Measurements from ENCODE around the gene MAGI1. TPM values are rescaled to one million over a fixed set of nuclear protein-coding genes. Genes with fewer than 3 reads are reported as not detected.

The MAGI1 gene
- polyA plus RNA-seq, 3 donors: not detected

DNA sequence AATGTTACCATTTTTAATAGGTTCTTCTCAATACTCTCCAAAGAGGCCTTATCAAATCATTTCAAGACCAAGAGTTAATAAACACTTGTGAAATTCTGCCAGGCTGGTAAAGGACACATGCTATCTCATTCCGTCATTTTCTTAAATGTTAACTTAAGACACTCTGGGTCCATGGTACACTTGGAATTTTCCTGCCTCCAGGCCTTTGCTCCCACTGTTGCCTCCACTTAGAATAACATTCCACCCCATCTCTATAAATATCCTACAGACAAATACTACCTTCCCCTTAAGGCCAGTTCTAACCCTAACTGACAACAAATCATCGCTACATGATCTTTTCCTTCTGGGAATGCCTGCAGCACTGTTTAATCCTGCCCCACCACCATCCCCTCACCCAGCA is 24.1 kb downstream of the MAGI1 start:
- Histone ChIP-seq H3K4me2 (replicated peaks; ENCODE audit: extremely low read depth, low read length, poor library complexity, severe bottlenecking) (no peak overlapping the region), H4K20me1 (ENCODE audit: insufficient read depth, low read length) (no peaks in the 10 kb centered on the region), H3K9ac (ENCODE audit: insufficient read depth, low read length, poor library complexity, severe bottlenecking) (no peak overlapping the region), H3K4me1 (ENCODE audit: control insufficient read depth in 1 of 2, insufficient read depth in 2 of 2, low read length in 2 of 2) (no peaks in the 10 kb centered on the region), H3K27ac (ENCODE audit: low read depth in 1 of 2, low read length in 2 of 2) (no peak overlapping the region), H3K9me3 (replicated peaks in 1 of 2; ENCODE audit: control insufficient read depth in 1 of 2, insufficient read depth in 1 of 2, low read length in 2 of 2) (no peaks in the 10 kb centered on the region), H3K4me3 (replicated peaks in 1 of 3; ENCODE audit: low read depth in 2 of 3, low read length in 3 of 3) (no peak overlapping the region), H2AFZ (ENCODE audit: insufficient read depth, low read depth, low read length, poor library complexity, severe bottlenecking) (no peak overlapping the region), H3K36me3 (replicated peaks in 1 of 2; ENCODE audit: control insufficient read depth in 1 of 2, insufficient read depth in 2 of 2, low read length in 2 of 2) (no peaks in the 10 kb centered on the region), H3K79me2 (ENCODE audit: insufficient read depth, low read length) (no peaks in the 10 kb centered on the region), H3K27me3 (ENCODE audit: control insufficient read depth in 2 of 2, insufficient read depth in 2 of 2, low read length in 2 of 2) (no peaks in the 10 kb centered on the region)
- Mint-ChIP-seq H3K36me3 (no peaks in the 10 kb centered on the region), H3K4me1 (no peaks in the 10 kb centered on the region), H3K9me3 (peaks cover 0 to 4% (median 0%) of the 10 kb centered on the region in 7 donors), H3K27me3 (ENCODE audit: low read depth in 3 of 3) (peaks cover 0 to 5% (median 0%) of the 10 kb centered on the region in 3 donors), H3K27ac (no peak overlapping the region), H3K4me3 (no peak overlapping the region)
- intact Hi-C loops (cut with micrococcal nuclease): no loop called here
- WGBS (ENCODE audit: insufficient coverage): 88% methylated on average over 1 of the region's 2 CpGs
- no peak for DNase-seq
- TF ChIP-seq, protein P1, sequence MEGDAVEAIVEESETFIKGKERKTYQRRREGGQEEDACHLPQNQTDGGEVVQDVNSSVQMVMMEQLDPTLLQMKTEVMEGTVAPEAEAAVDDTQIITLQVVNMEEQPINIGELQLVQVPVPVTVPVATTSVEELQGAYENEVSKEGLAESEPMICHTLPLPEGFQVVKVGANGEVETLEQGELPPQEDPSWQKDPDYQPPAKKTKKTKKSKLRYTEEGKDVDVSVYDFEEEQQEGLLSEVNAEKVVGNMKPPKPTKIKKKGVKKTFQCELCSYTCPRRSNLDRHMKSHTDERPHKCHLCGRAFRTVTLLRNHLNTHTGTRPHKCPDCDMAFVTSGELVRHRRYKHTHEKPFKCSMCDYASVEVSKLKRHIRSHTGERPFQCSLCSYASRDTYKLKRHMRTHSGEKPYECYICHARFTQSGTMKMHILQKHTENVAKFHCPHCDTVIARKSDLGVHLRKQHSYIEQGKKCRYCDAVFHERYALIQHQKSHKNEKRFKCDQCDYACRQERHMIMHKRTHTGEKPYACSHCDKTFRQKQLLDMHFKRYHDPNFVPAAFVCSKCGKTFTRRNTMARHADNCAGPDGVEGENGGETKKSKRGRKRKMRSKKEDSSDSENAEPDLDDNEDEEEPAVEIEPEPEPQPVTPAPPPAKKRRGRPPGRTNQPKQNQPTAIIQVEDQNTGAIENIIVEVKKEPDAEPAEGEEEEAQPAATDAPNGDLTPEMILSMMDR (IDR thresholded peaks at IDR 0.05): no peak

DNA sequence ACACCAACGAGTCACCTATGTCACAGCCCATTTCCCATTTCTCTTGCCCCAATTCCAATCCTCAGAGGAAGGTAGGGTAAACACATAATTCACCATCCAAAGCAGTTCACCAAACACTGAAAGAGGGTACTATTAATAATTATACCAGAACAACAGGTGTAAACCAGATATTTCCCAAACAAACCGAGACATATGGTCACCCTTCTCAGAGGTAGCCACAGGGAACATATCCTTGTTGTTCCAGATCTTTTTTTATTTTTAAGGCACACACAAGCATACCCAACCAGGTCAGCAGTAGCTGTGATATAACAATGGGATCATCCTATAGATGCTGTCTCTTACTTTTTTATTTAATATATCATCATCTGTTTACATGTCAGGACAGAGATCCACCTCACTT is 24.7 kb downstream of the MAGI1 start:
- Mint-ChIP-seq H3K27ac (no peak overlapping the region), H3K4me3 (no peak overlapping the region), H3K4me1 (no peaks in the 10 kb centered on the region), H3K9me3 (peaks cover 0 to 4% (median 0%) of the 10 kb centered on the region in 7 donors), H3K27me3 (ENCODE audit: low read depth in 3 of 3) (peaks cover 0 to 4% (median 0%) of the 10 kb centered on the region in 3 donors), H3K36me3 (no peaks in the 10 kb centered on the region)
- H3K27me3 ChIP-seq (ENCODE audit: control insufficient read depth in 2 of 2, insufficient read depth in 2 of 2, low read length in 2 of 2): no peaks in the 10 kb centered on the region
- TF ChIP-seq, protein P1 (IDR thresholded peaks at IDR 0.05): no peak
- H3K4me1 ChIP-seq (ENCODE audit: control insufficient read depth in 1 of 2, insufficient read depth in 2 of 2, low read length in 2 of 2): no peaks in the 10 kb centered on the region
- no peak overlapping the region for H2AFZ ChIP-seq (ENCODE audit: insufficient read depth, low read depth, low read length, poor library complexity, severe bottlenecking)
- intact Hi-C loops (cut with micrococcal nuclease): no loop called here
- H3K79me2 ChIP-seq (ENCODE audit: insufficient read depth, low read length): no peaks in the 10 kb centered on the region
- H3K4me2 ChIP-seq (replicated peaks; ENCODE audit: extremely low read depth, low read length, poor library complexity, severe bottlenecking): no peak overlapping the region
- no peaks in the 10 kb centered on the region for H4K20me1 ChIP-seq (ENCODE audit: insufficient read depth, low read length)
- no peak overlapping the region for H3K9ac ChIP-seq (ENCODE audit: insufficient read depth, low read length, poor library complexity, severe bottlenecking)
- no peaks in the 10 kb centered on the region for H3K36me3 ChIP-seq (replicated peaks in 1 of 2; ENCODE audit: control insufficient read depth in 1 of 2, insufficient read depth in 2 of 2, low read length in 2 of 2)
- WGBS (ENCODE audit: insufficient coverage): 100% methylated on average over 1 of the region's 2 CpGs
- no peak overlapping the region for H3K27ac ChIP-seq (ENCODE audit: low read depth in 1 of 2, low read length in 2 of 2)
- no peak for DNase-seq
- H3K9me3 ChIP-seq (replicated peaks in 1 of 2; ENCODE audit: control insufficient read depth in 1 of 2, insufficient read depth in 1 of 2, low read length in 2 of 2): no peaks in the 10 kb centered on the region
- H3K4me3 ChIP-seq (replicated peaks in 1 of 3; ENCODE audit: low read depth in 2 of 3, low read length in 3 of 3): no peak overlapping the region

Data from CD14-positive monocyte (primary cell).